Coronary artery (tissue), 2 donors: ENCODE data around the gene SMIM11.
"Not testable (repeated sequence)": the region's sequence is repeated elsewhere in the genome, so short reads cannot be mapped to it uniquely, and the experiment has no call there.

ENCODE experiments used
- DNase-seq: peaks from one replicate; pipeline ENCODE4 v3.0.0-alpha.2; 2017; ENCODE audit warnings: low spot score
- H3K27ac ChIP-seq, 2 donors: fragments of 200-600 bp; sonication (generic); one replicate each; pipeline ENCODE4 v1.5.1; 2016 to 2019
- H3K4me3 ChIP-seq: fragments of 200-600 bp; sonication (generic); 2 replicates; pipeline ENCODE4 v1.5.1; 2016; ENCODE audit warnings: mild to moderate bottlenecking, moderate library complexity
- TF ChIP-seq, protein P1 (sequence below): fragments of 200-600 bp; sonication (generic); IDR thresholded peaks from one replicate; pipeline ENCODE4 v1.5.1; 2019; ENCODE audit warnings: antibody characterized with exemption

The SMIM11 gene

DNA sequence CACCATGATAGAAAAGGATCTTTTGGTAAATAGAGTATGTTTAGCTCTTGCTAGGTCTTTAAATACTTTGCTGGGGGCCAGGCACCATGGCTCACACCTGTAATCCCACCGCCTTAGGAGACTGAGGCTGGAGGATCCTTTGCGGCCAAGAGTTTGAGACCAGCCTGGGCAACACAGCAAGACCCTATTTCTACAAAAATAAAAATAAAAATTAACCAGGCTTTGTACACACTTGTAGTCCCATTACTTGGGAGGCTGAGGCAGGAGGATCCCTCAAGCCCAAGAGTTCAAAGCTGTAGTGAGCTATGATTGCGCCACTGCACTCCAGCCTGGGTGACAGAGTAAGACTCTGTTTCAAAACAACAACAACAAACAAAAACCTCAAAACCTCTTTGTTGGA is 12.6 kb upstream of the SMIM11 start:
- Histone ChIP-seq H3K27ac (no peak overlapping the region), H3K4me3 (no peak overlapping the region)
- DNase-seq: no peak
- TF ChIP-seq, protein P1, sequence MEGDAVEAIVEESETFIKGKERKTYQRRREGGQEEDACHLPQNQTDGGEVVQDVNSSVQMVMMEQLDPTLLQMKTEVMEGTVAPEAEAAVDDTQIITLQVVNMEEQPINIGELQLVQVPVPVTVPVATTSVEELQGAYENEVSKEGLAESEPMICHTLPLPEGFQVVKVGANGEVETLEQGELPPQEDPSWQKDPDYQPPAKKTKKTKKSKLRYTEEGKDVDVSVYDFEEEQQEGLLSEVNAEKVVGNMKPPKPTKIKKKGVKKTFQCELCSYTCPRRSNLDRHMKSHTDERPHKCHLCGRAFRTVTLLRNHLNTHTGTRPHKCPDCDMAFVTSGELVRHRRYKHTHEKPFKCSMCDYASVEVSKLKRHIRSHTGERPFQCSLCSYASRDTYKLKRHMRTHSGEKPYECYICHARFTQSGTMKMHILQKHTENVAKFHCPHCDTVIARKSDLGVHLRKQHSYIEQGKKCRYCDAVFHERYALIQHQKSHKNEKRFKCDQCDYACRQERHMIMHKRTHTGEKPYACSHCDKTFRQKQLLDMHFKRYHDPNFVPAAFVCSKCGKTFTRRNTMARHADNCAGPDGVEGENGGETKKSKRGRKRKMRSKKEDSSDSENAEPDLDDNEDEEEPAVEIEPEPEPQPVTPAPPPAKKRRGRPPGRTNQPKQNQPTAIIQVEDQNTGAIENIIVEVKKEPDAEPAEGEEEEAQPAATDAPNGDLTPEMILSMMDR: no peak

DNA sequence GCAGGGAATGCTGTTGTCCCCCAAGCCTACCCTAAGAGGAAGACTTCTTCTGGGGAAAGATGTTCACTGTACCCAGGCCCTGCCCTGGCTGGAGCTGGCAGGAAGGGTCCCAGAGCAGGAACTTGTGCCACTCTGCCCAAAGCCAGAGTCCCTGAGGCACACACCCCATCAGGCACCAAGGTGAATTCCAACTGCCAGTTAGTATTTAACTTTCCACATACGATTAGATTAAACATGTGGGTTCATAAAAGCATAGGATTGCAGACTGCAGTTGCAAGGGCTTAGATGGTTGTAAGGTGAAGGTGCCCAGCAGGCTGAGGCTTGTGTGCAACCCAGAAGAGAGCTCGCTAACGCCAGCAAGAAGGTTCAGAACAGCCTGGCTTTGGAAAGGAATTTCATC is 11.6 kb upstream of the SMIM11 start, which contains the start of gene KCNE2:
TSS of gene KCNE2 (plus strand) at position 274 of the 400 bp plus-strand sequence. CDS start 6,473 bp downstream, outside the sequence.
- TF ChIP-seq, protein P1: no peak
- H3K27ac ChIP-seq: no peak within 1 kb of the TSS

DNA sequence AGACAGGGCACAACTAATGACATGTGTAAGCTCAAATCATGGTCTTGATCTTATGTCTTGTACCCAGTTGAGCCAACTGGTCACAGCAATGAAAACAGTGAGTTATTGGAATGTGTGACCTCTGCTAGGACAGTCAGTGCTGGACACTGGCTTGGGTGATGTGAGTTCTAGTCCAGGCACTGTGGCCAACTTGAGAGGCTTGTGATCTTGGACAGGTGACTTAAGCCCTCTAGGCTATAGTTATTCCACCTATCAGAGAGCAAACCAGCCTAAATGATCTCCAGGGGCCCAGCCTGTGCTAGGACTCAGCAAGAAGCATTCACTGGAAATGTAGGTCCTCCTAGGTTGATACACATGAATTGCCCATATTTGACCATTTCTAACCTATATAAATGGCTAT is 10.4 kb upstream of the SMIM11 start:
- no peak overlapping the region for H3K27ac ChIP-seq
- TF ChIP-seq, protein P1: no peak
- H3K4me3 ChIP-seq: no peak overlapping the region
- DNase-seq: peak; percentile 21

More for the DNA sequence above, 11.6 kb upstream of the SMIM11 start, which contains the start of gene KCNE2:
- no peak within 1 kb of the TSS for H3K4me3 ChIP-seq
- DNase-seq: peak; percentile 58

DNA sequence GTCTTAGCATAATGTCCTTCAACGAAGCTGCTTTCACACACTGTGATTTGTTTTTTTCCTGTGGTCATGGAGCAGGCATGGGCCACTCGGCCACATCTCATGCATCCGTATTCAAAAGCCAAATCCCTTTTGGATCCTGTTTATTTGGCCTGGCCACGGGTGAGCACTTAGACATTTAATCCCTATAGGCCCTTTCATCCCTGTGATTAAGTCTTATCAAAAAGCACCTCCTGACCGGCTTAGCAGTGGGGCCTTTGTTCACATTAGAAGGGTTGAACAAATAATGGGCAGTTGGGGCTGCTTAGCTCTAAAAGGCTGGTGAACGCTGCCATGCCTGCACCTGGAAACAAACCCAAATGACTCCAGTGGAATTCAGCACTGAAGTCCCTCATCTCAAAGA is 9.5 kb upstream of the SMIM11 start:
- H3K27ac ChIP-seq: no peak overlapping the region
- TF ChIP-seq, protein P1: no peak
- DNase-seq: peak; percentile 35
- no peak overlapping the region for H3K4me3 ChIP-seq

DNA sequence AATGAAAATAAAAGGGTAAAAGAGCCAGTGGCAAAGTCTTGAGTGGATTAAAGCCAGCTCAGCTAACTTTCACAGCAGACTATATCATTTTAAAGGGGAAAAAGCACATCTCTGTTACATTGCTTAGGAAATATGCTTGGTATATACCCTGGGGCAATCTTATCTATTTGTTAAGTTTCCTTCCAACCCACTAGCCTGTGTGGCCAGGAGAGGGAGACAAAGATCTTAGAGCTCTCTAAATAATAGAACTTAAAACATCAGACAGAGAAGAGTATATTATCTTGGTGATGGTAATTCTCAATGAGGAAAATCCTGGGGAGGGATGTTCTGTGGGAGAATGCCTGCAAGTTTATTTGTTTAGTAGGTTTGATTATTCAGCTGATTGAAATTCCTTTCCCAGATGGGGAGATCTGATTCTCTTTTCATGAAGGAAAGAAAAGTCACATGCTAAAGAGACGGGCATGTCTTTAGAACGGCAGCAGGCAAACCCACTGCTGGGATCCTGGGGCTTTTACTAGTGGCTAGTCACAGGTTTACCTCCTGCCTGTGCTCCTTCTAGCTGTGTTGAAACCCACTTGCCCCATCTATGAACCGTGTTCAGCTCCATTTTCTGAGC is 7.9 kb upstream of the SMIM11 start:
- TF ChIP-seq, protein P1: peak; percentile 44
- DNase-seq: peak; percentile 50
- no peak overlapping the region for H3K4me3 ChIP-seq
- no peak overlapping the region for H3K27ac ChIP-seq

DNA sequence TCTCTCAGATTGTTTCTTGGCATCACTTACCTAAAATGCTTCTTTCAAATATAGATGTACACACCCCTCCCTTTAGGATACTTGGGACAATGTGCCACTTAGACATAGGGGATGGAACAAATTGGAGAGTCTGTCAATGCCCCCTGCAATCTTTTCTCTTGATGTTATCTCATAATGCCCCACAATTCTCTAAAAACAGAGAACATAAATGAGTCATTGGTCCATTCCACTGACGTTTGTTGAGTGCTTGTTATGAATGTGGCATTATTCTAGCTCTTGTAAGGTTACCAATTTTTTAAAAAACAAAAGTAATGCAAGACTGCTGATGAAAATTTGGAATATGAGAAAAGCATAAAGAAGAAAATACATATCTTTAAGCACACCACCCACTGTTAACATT is 5.6 kb upstream of the SMIM11 start:
- Histone ChIP-seq H3K27ac (no peak overlapping the region), H3K4me3 (no peak overlapping the region)
- no peak for DNase-seq
- TF ChIP-seq, protein P1: no peak

DNA sequence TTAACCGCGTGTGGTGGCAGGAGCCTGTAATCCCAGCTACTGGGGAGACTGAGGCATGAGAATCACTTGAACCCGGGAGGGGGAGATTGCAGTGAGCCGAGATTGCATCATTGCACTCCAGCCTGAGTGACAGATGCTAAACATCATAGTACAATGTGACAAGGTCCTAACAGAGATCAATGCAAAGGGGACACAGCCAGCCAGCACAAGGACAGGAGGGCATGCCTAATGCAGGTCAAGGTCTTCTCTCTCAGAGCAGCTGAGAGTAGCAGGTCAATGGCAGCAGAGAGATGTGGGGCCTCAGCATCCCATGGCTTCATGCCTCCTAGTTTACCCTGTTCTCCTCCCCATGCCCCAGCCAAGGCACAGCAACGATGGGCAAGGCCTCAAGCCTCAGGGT is 3.0 kb upstream of the SMIM11 start:
- TF ChIP-seq, protein P1: no peak
- H3K4me3 ChIP-seq: no peak overlapping the region
- H3K27ac ChIP-seq: no peak overlapping the region
- peak; percentile 50 for DNase-seq

DNA sequence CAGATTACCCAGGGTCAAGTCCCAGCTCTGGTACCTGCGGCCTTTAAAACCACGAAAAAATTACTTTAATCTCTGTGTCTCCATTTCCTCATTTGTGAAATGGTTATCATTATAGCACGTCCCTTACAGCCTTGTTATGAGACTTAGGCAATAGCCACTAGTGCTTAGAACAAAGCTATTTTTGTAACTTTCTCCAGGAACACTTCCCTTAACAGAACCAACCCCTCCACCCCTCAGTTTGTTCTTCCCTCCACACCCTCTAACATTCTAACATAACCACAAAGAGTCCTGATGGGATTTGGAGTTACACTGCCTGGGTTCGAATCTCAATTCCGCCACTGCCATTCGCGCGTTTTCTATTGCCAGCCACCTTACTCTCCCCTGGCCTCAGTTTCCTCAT is 845 bp upstream of the SMIM11 start:
- not testable (repeated sequence) for DNase-seq, H3K4me3 ChIP-seq, H3K27ac ChIP-seq

DNA sequence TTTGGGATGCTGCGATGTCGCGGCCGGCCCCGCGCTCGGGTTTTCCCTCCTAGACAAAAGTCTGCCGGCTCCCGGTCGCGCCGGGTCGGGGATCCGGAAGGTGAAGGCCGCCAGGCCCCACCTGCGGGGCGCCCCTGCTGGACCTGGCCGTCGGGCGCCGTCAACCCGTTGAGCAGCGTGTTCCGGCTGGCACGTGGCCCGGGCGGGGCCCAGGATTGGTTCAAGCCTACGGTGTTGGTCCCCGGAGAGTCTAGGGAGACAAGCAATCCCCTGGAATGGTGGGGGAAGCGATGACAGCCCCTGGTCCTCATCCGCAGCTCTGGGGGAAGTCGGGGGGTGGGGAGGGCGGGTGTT is 289 bp downstream of the SMIM11 start:
- not testable (repeated sequence) for DNase-seq, H3K27ac ChIP-seq, H3K4me3 ChIP-seq

DNA sequence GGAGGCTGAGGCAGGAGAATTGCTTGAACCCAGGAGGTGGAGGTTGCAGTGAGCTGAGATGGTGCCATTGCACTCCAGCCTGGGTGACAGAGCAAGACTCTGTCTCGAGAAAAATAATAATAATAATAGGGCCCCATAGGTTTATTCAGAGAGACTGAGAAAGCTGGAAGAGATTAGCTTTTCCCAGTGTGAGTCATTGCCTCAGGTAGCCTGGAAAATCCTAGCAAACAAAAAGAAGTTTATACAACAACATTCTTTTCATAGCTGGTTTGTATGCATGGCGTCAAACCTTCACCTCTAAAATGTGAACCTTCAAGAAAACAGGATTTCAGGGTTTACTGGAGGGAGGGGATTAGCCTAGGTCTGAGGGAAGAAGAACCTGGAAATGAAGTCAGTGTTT is 7.8 kb downstream of the SMIM11 start:
- not testable (repeated sequence) for H3K4me3 ChIP-seq, H3K27ac ChIP-seq, DNase-seq
